Measurements from ENCODE around the gene KIF20B. TPM values are rescaled to one million over a fixed set of nuclear protein-coding genes. Genes with fewer than 3 reads are reported as not detected.

Gene KIF20B
- total RNA-seq, 1 experiment from 2014 or later: 48.1 TPM

GRCh38 chr10:89706011-89706410 is 4.6 kb downstream of the KIF20B start:
- POLR2A ChIA-PET: no interaction called here
- TF ChIP-seq SIN3A (IDR thresholded peaks at IDR 0.05; ENCODE audit: borderline replicate concordance, insufficient read depth, low read depth, low read length) (no peak), POLR2AphosphoS5 (IDR thresholded peaks at IDR 0.05; ENCODE audit: low read depth, low read length) (no peak), TCF7L2 (IDR thresholded peaks at IDR 0.05; ENCODE audit: low read depth, low read length) (no peak), REST (IDR thresholded peaks at IDR 0.05; ENCODE audit: insufficient read depth in 1 of 2, low read depth in 2 of 2, low read length in 1 of 2) (no peak)
- TF ChIP-seq, protein P1, sequence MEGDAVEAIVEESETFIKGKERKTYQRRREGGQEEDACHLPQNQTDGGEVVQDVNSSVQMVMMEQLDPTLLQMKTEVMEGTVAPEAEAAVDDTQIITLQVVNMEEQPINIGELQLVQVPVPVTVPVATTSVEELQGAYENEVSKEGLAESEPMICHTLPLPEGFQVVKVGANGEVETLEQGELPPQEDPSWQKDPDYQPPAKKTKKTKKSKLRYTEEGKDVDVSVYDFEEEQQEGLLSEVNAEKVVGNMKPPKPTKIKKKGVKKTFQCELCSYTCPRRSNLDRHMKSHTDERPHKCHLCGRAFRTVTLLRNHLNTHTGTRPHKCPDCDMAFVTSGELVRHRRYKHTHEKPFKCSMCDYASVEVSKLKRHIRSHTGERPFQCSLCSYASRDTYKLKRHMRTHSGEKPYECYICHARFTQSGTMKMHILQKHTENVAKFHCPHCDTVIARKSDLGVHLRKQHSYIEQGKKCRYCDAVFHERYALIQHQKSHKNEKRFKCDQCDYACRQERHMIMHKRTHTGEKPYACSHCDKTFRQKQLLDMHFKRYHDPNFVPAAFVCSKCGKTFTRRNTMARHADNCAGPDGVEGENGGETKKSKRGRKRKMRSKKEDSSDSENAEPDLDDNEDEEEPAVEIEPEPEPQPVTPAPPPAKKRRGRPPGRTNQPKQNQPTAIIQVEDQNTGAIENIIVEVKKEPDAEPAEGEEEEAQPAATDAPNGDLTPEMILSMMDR (IDR thresholded peaks at IDR 0.05): no peak
- ATAC-seq (no peak), DNase-seq (ENCODE audit: low read depth, low spot score) (no peak)
- Histone ChIP-seq H3K4me3 (ENCODE audit: low read depth in 2 of 2, low read length in 2 of 2) (no peak overlapping the region), H3K4me1 (ENCODE audit: control insufficient read depth, insufficient read depth, low read length) (peaks cover 13% of the 10 kb centered on the region), H3K36me3 (ENCODE audit: control insufficient read depth, insufficient read depth, low read length) (peaks cover 2% of the 10 kb centered on the region), H3K27ac (ENCODE audit: low read length) (peak overlapping the region; percentile 52; the same call in 1 of the 2 replicates), H3K27me3 (ENCODE audit: control insufficient read depth, insufficient read depth, low read length) (no peaks in the 10 kb centered on the region), H3K9me3 (ENCODE audit: control insufficient read depth, insufficient read depth, low read depth, low read length) (no peaks in the 10 kb centered on the region)
- CTCF ChIA-PET: interaction anchor here (0.6 kb wide), 1 partner anchor 141 kb away, joined by 3 read pairs; no protein-coding TSS in a partner anchor
- in situ Hi-C loops (cut with HindIII; ENCODE audit: low pct_unique_long_range_greater_than_20kb, low sequenced_read_pairs): no loop called here
- no TSS peak for BruUV-seq (replicated peaks)
- intact Hi-C loops (cut with micrococcal nuclease; ENCODE audit: unreplicated experiment): no loop called here

- no peaks in the 10 kb centered on the region for H3K27me3 ChIP-seq (ENCODE audit: control insufficient read depth, insufficient read depth, low read length)
- no peak overlapping the region for H3K4me3 ChIP-seq (ENCODE audit: low read depth in 2 of 2, low read length in 2 of 2)
- DNase-seq (ENCODE audit: low read depth, low spot score) (no peak), ATAC-seq (no peak)
- peak overlapping the region; percentile 55; the same call in 1 of the 2 replicates for H3K27ac ChIP-seq (ENCODE audit: low read length)
- no peak for TF ChIP-seq POLR2AphosphoS5 (IDR thresholded peaks at IDR 0.05; ENCODE audit: low read depth, low read length)
- TF ChIP-seq REST (IDR thresholded peaks at IDR 0.05; ENCODE audit: insufficient read depth in 1 of 2, low read depth in 2 of 2, low read length in 1 of 2): no peak
- TF ChIP-seq, protein P1 (IDR thresholded peaks at IDR 0.05): no peak
- no peak for TF ChIP-seq TCF7L2 (IDR thresholded peaks at IDR 0.05; ENCODE audit: low read depth, low read length)
- no peak for TF ChIP-seq SIN3A (IDR thresholded peaks at IDR 0.05; ENCODE audit: borderline replicate concordance, insufficient read depth, low read depth, low read length)
- peaks cover 13% of the 10 kb centered on the region for H3K4me1 ChIP-seq (ENCODE audit: control insufficient read depth, insufficient read depth, low read length)
- peaks cover 7% of the 10 kb centered on the region for H3K36me3 ChIP-seq (ENCODE audit: control insufficient read depth, insufficient read depth, low read length)
- no TSS peak for BruUV-seq (replicated peaks)
- H3K9me3 ChIP-seq (ENCODE audit: control insufficient read depth, insufficient read depth, low read depth, low read length): no peaks in the 10 kb centered on the region
- in situ Hi-C loops (cut with HindIII; ENCODE audit: low pct_unique_long_range_greater_than_20kb, low sequenced_read_pairs) (no loop called here), intact Hi-C loops (cut with micrococcal nuclease; ENCODE audit: unreplicated experiment) (no loop called here)
- POLR2A ChIA-PET: no interaction called here
- CTCF ChIA-PET: no interaction called here
These were observed 6.0 kb downstream of the KIF20B start for GRCh38 chr10:89707372-89707771.
